SJCRH30 (cell line): ENCODE measurements around the gene ORC5. TPM values are rescaled to one million over a fixed set of nuclear protein-coding genes. Genes with fewer than 3 reads are reported as not detected.

Experiments used
- DNase-seq, 2 experiments: peaks; one replicate each; pipeline ENCODE4 v3.0.0-alpha.2; 2015 to 2020
- H3K27ac ChIP-seq: fragments of 250-450 bp; sonication (Bioruptor Pico); 2 replicates; pipeline ENCODE4 v1.5.1; 2020; ENCODE audit warnings: mild to moderate bottlenecking, moderate library complexity
- H3K27me3 ChIP-seq: fragments of 250-450 bp; sonication (Bioruptor Pico); 2 replicates; pipeline ENCODE4 v1.5.1; 2020; ENCODE audit warnings: mild to moderate bottlenecking, moderate library complexity
- H3K36me3 ChIP-seq: fragments of 250-450 bp; sonication (Bioruptor Pico); 2 replicates; pipeline ENCODE4 v1.5.1; 2020; ENCODE audit warnings: mild to moderate bottlenecking, moderate library complexity
- H3K4me1 ChIP-seq: fragments of 250-450 bp; sonication (Bioruptor Pico); 2 replicates; pipeline ENCODE4 v1.5.1; 2020; ENCODE audit warnings: mild to moderate bottlenecking, moderate library complexity
- H3K4me3 ChIP-seq: fragments of 250-450 bp; sonication (Bioruptor Pico); 2 replicates; pipeline ENCODE4 v1.5.1; 2020; ENCODE audit warnings: mild to moderate bottlenecking, moderate library complexity
- H3K9me3 ChIP-seq: fragments of 250-450 bp; sonication (Bioruptor Pico); replicated peaks from 2 replicates; pipeline ENCODE4 v1.5.1; 2020; ENCODE audit warnings: mild to moderate bottlenecking, moderate library complexity
- total RNA-seq: library from RNA; depleted of rRNA; stranded (reverse); fragments of >200 nt; shearing (Covaris generic); gene quantifications from 2 replicates; pipeline ENCODE4 v1.2.3, GENCODE V29; 2014

ORC5 gene
- total RNA-seq, 1 experiment from 2014 or later, result 77.1 TPM

- peaks cover 27% of the 10 kb centered on the region for H3K36me3 ChIP-seq
- no peak overlapping the region for H3K27ac ChIP-seq
- no peak for DNase-seq
- no peaks in the 10 kb centered on the region for H3K9me3 ChIP-seq
- H3K27me3 ChIP-seq, result no peaks in the 10 kb centered on the region
- no peak overlapping the region for H3K4me3 ChIP-seq
- peaks cover 3% of the 10 kb centered on the region; the same call in 1 of the 2 replicates for H3K4me1 ChIP-seq
Measured at GRCh38 chr7:104126411-104126841, 81.4 kb downstream of the ORC5 start.

GRCh38 chr7:104124893-104125477 is 82.8 kb downstream of the ORC5 start:
- no peak overlapping the region for H3K27ac ChIP-seq
- H3K9me3 ChIP-seq, result no peaks in the 10 kb centered on the region
- no peaks in the 10 kb centered on the region for H3K27me3 ChIP-seq
- no peak for DNase-seq
- peaks cover 27% of the 10 kb centered on the region for H3K36me3 ChIP-seq
- H3K4me3 ChIP-seq, result no peak overlapping the region
- H3K4me1 ChIP-seq, result peaks cover 3% of the 10 kb centered on the region; the same call in 1 of the 2 replicates

GRCh38 chr7:104124469-104124868 is 83.3 kb downstream of the ORC5 start:
- DNase-seq, result no peak
- Histone ChIP-seq H3K4me3 (no peak overlapping the region), H3K27ac (no peak overlapping the region), H3K27me3 (no peaks in the 10 kb centered on the region), H3K9me3 (no peaks in the 10 kb centered on the region), H3K4me1 (peaks cover 3% of the 10 kb centered on the region; the same call in 1 of the 2 replicates), H3K36me3 (peaks cover 24% of the 10 kb centered on the region)

- Histone ChIP-seq H3K4me3 (no peak overlapping the region), H3K27ac (no peak overlapping the region), H3K27me3 (no peaks in the 10 kb centered on the region), H3K9me3 (no peaks in the 10 kb centered on the region), H3K36me3 (peaks cover 17% of the 10 kb centered on the region), H3K4me1 (peaks cover 3% of the 10 kb centered on the region; the same call in 1 of the 2 replicates)
- DNase-seq, result no peak
Measured at GRCh38 chr7:104123786-104124185, 84.0 kb downstream of the ORC5 start.

GRCh38 chr7:104113788-104114187 is 94.0 kb downstream of the ORC5 start:
- Histone ChIP-seq H3K4me3 (no peak overlapping the region), H3K27me3 (no peaks in the 10 kb centered on the region), H3K36me3 (no peaks in the 10 kb centered on the region), H3K4me1 (0 out of 2 replicates have a peak, but pooled peaks cover 2% of the 10 kb centered on the region), H3K9me3 (no peaks in the 10 kb centered on the region), H3K27ac (no peak overlapping the region)
- no peak for DNase-seq

- H3K27ac ChIP-seq, result no peak overlapping the region
Measured at GRCh38 chr7:104112623-104113022, 95.2 kb downstream of the ORC5 start.

GRCh38 chr7:104111271-104111670 is 96.5 kb downstream of the ORC5 start:
- Histone ChIP-seq H3K9me3 (no peaks in the 10 kb centered on the region; the same call in 1 of the 2 replicates), H3K4me3 (no peak overlapping the region), H3K4me1 (0 out of 2 replicates have a peak, but pooled peaks cover 2% of the 10 kb centered on the region), H3K36me3 (no peaks in the 10 kb centered on the region), H3K27me3 (no peaks in the 10 kb centered on the region), H3K27ac (no peak overlapping the region)
- peak in 1 of 2 experiments; percentile 13 for DNase-seq

More at GRCh38 chr7:104112623-104113022, 95.2 kb downstream of the ORC5 start:
- Histone ChIP-seq H3K4me3 (no peak overlapping the region), H3K27me3 (no peaks in the 10 kb centered on the region), H3K4me1 (0 out of 2 replicates have a peak, but pooled peaks cover 2% of the 10 kb centered on the region), H3K9me3 (no peaks in the 10 kb centered on the region), H3K36me3 (no peaks in the 10 kb centered on the region)
- DNase-seq, result no peak

GRCh38 chr7:104106108-104106905 is 101.5 kb downstream of the ORC5 start:
- Histone ChIP-seq H3K4me1 (no peaks in the 10 kb centered on the region), H3K36me3 (no peaks in the 10 kb centered on the region), H3K4me3 (no peak overlapping the region), H3K27me3 (no peaks in the 10 kb centered on the region), H3K9me3 (no peaks in the 10 kb centered on the region; the same call in 1 of the 2 replicates), H3K27ac (no peak overlapping the region)
- peak in 1 of 2 experiments; percentile 31 for DNase-seq

- H3K27me3 ChIP-seq, result no peaks in the 10 kb centered on the region
- DNase-seq, result no peak
- H3K4me1 ChIP-seq, result no peaks in the 10 kb centered on the region
- no peaks in the 10 kb centered on the region for H3K36me3 ChIP-seq
- no peak overlapping the region for H3K27ac ChIP-seq
- no peak overlapping the region for H3K4me3 ChIP-seq
- H3K9me3 ChIP-seq, result no peaks in the 10 kb centered on the region
Measured at GRCh38 chr7:104098890-104099289, 108.9 kb downstream of the ORC5 start.

- no peaks in the 10 kb centered on the region for H3K4me1 ChIP-seq
- H3K36me3 ChIP-seq, result no peaks in the 10 kb centered on the region
- DNase-seq, result peak; percentile 25 to 56
- no peaks in the 10 kb centered on the region for H3K9me3 ChIP-seq
- H3K27ac ChIP-seq, result no peak overlapping the region
- H3K4me3 ChIP-seq, result no peak overlapping the region
- H3K27me3 ChIP-seq, result no peaks in the 10 kb centered on the region
Measured at GRCh38 chr7:104096683-104097082, 111.1 kb downstream of the ORC5 start.

GRCh38 chr7:104093127-104093526 is 114.7 kb downstream of the ORC5 start:
- DNase-seq, result no peak

GRCh38 chr7:104091242-104091641 is 116.6 kb downstream of the ORC5 start:
- H3K36me3 ChIP-seq, result no peaks in the 10 kb centered on the region
- no peaks in the 10 kb centered on the region for H3K9me3 ChIP-seq
- H3K4me1 ChIP-seq, result no peaks in the 10 kb centered on the region
- H3K27ac ChIP-seq, result no peak overlapping the region
- no peaks in the 10 kb centered on the region for H3K27me3 ChIP-seq
- H3K4me3 ChIP-seq, result no peak overlapping the region
- no peak for DNase-seq

More at GRCh38 chr7:104093127-104093526, 114.7 kb downstream of the ORC5 start:
- no peaks in the 10 kb centered on the region for H3K36me3 ChIP-seq
- H3K4me3 ChIP-seq, result no peak overlapping the region
- no peaks in the 10 kb centered on the region for H3K4me1 ChIP-seq
- no peaks in the 10 kb centered on the region for H3K9me3 ChIP-seq
- no peaks in the 10 kb centered on the region for H3K27me3 ChIP-seq
- no peak overlapping the region for H3K27ac ChIP-seq

- Histone ChIP-seq H3K4me3 (no peak overlapping the region), H3K4me1 (no peaks in the 10 kb centered on the region), H3K27me3 (no peaks in the 10 kb centered on the region), H3K36me3 (no peaks in the 10 kb centered on the region), H3K9me3 (no peaks in the 10 kb centered on the region), H3K27ac (no peak overlapping the region)
- no peak for DNase-seq
Measured at GRCh38 chr7:104089612-104090011, 118.2 kb downstream of the ORC5 start.

- DNase-seq, result no peak
- no peak overlapping the region for H3K4me3 ChIP-seq
- H3K4me1 ChIP-seq, result no peaks in the 10 kb centered on the region
- H3K36me3 ChIP-seq, result no peaks in the 10 kb centered on the region
- H3K27me3 ChIP-seq, result no peaks in the 10 kb centered on the region
- H3K9me3 ChIP-seq, result no peaks in the 10 kb centered on the region
- H3K27ac ChIP-seq, result no peak overlapping the region
Measured at GRCh38 chr7:104089061-104089460, 118.8 kb downstream of the ORC5 start.
